MCF 10A (cell line): ENCODE data around the gene BRAT1. TPM values are rescaled to one million over a fixed set of nuclear protein-coding genes. Genes with fewer than 3 reads are reported as not detected.

Experiments used
- BruUV-seq: library from RNA; stranded (reverse); fragments of 400-500 nt; replicated peaks from 2 replicates; lab custom pipeline; 2021; lab: Mats Ljungman, UMichigan
- CTCF ChIA-PET: fragments of 300-600 bp; sonication (Branson Sonifier 250); formaldehyde crosslinking; extraction: SDS; loops from one replicate; lab custom pipeline; 2021; ENCODE audit warnings: antibody characterized with exemption, inconsistent platforms; lab: Yijun Ruan, JAX
- POLR2A ChIA-PET: fragments of 300-600, 350-650 bp; sonication (Branson Sonifier 250); formaldehyde crosslinking; extraction: SDS; loops from one replicate; lab custom pipeline; 2020; ENCODE audit warnings: antibody characterized with exemption, inconsistent platforms; lab: Yijun Ruan, JAX
- DNase-seq: peaks from one replicate; pipeline ENCODE4 v3.0.0-alpha.2; 2018; ENCODE audit not compliant: unreplicated experiment
- H3K27ac Mint-ChIP-seq: one replicate; pipeline ENCODE4 v1.8.0; 2022; ENCODE audit warnings: mild to moderate bottlenecking, low read depth, mixed read lengths; ENCODE audit not compliant: unreplicated experiment
- H3K27me3 Mint-ChIP-seq: one replicate; pipeline ENCODE4 v1.8.0; 2022; ENCODE audit warnings: mixed read lengths; ENCODE audit not compliant: insufficient read depth, unreplicated experiment
- H3K36me3 Mint-ChIP-seq: one replicate; pipeline ENCODE4 v1.8.0; 2022; ENCODE audit warnings: mild to moderate bottlenecking, moderate library complexity, mixed read lengths; ENCODE audit not compliant: insufficient read depth, unreplicated experiment
- H3K4me1 Mint-ChIP-seq: one replicate; pipeline ENCODE4 v1.8.0; 2022; ENCODE audit warnings: mixed read lengths; ENCODE audit not compliant: insufficient read depth, unreplicated experiment
- H3K4me3 Mint-ChIP-seq: one replicate; pipeline ENCODE4 v1.8.0; 2022; ENCODE audit warnings: mild to moderate bottlenecking, moderate library complexity, mixed read lengths; ENCODE audit not compliant: unreplicated experiment
- H3K9me3 Mint-ChIP-seq: one replicate; pipeline ENCODE4 v1.8.0; 2022; ENCODE audit warnings: mixed read lengths; ENCODE audit not compliant: unreplicated experiment
- CTCF ChIP-seq: fragments of 200-600 bp; IDR thresholded peaks from one replicate; pipeline ENCODE4 v1.8.0; 2022; ENCODE audit warnings: antibody characterized with exemption, mild to moderate bottlenecking; ENCODE audit not compliant: unreplicated experiment
- intact Hi-C: fragments of 100-400 bp; cut with micrococcal nuclease; formaldehyde crosslinking; loops from 2 replicates; pipeline ENCODE4 v1.14.1; 2022
- total RNA-seq: library from RNA; stranded (reverse); gene quantifications from 2 replicates; pipeline ENCODE4 v1.2.3, GENCODE V29; 2022

Gene BRAT1
- total RNA-seq, 1 experiment from 2014 or later: 18.0 TPM

- Mint-ChIP-seq H3K4me3 (no peak overlapping the region), H3K36me3 (peaks cover 45% of the 10 kb centered on the region), H3K27me3 (no peaks in the 10 kb centered on the region), H3K4me1 (no peaks in the 10 kb centered on the region), H3K9me3 (no peaks in the 10 kb centered on the region), H3K27ac (no peak overlapping the region)
- no peak for TF ChIP-seq CTCF
- no peak for DNase-seq
- BruUV-seq: no TSS peak
- ChIA-PET POLR2A (no interaction called here), CTCF (no interaction called here)
- intact Hi-C loops: no loop called here
These were observed 21.6 kb upstream of the BRAT1 start for GRCh38 chr7:2576742-2577491.

DNA sequence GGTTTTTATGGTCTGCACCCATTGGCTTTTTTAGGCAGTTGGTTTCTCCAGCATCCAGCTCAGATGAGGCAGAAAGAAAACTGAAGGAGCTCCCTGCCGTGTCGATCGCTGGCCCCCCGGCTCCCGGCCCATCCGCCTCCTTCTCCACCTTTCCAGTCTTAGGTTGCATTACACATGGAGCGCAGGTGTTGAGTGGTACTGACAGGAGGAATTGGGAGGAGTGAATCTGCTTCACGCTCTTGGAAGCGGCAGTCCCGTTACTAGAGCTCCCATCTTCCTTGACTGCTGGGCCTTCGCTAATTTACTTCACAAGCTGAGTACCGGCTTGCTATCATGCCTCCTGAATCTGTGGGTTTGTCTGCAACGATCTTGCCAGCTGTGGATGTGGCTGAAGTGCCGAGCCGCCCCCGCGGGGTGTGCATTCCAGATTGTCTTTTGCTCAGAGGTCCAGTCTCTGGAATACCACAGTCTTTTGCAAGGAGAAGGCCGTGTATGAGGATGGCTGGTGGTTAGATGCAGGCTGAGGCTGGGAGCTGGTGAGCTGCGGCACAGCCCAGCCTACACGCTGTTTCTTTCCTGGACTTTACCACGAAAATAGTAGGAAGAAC lies 20.5 kb upstream of the BRAT1 start:
- BruUV-seq: no TSS peak
- Mint-ChIP-seq H3K27me3 (no peaks in the 10 kb centered on the region), H3K4me1 (no peaks in the 10 kb centered on the region), H3K4me3 (no peak overlapping the region), H3K27ac (no peak overlapping the region), H3K9me3 (no peaks in the 10 kb centered on the region), H3K36me3 (peaks cover 45% of the 10 kb centered on the region)
- TF ChIP-seq CTCF: no peak
- CTCF ChIA-PET: no interaction called here
- no peak for DNase-seq
- POLR2A ChIA-PET: no interaction called here
- intact Hi-C loops: no loop called here

DNA sequence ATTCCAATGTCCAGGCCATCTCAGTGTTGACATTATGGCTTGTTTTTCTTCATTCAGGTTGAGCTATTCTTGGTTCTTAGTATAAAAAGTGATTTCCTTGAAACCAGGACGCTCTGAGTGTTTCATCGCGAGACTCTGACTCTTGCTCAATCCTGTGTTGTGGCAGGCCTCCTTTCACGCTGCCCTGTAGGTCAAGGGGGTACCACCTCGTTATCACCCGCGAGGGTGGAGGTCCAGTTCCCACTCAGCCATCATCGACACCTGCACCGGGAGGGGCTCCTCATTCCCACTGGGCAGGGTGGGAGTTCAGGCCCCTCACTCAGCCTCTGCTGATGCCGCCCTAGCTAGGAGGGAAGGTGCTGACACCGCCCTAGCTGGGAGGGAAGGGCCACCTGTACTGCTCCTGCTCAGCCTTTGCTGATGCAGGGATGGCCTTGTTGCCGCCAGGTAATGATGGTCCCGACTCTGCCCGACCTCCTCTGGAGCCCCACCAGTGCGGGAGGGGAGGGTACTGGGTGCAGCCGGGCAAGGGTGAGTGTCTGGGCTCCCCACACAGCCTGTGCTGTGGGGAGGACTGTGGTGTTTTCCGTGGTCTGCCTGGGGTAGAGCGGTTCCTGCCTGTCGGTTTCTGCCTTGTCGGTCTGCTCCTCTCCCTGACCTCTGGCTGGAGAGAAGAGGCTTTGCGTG lies 19.9 kb upstream of the BRAT1 start:
- no peaks in the 10 kb centered on the region for H3K9me3 Mint-ChIP-seq
- CTCF ChIA-PET: interaction anchor here (0.7 kb wide), 1 partner anchor 94 kb away, joined by 3 read pairs; no protein-coding TSS in a partner anchor
- no peak for DNase-seq
- H3K27ac Mint-ChIP-seq: no peak overlapping the region
- H3K4me1 Mint-ChIP-seq: no peaks in the 10 kb centered on the region
- no peak for TF ChIP-seq CTCF
- POLR2A ChIA-PET: no interaction called here
- no peak overlapping the region for H3K4me3 Mint-ChIP-seq
- no peaks in the 10 kb centered on the region for H3K27me3 Mint-ChIP-seq
- no TSS peak for BruUV-seq
- intact Hi-C loops: no loop called here
- peaks cover 45% of the 10 kb centered on the region for H3K36me3 Mint-ChIP-seq

DNA sequence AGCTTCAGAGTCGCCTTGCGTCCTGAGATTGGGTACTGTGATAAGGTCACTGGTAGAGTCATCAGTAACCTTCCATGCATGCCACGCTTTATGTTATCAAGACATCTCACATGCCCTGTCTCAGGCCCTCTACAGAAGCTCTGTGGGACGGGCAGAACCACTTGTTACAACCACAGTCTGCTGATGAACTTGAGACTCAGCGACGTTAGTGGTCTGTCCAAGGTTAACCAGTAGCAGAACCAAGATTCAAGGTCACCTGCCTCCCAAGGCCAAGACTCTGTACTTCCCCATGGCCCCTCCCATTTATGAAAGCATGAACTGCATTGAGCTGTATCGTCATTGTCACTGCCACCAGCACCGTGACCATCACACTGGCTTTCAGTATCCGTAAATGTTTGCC lies 18.4 kb upstream of the BRAT1 start:
- no peak for DNase-seq
- POLR2A ChIA-PET: no interaction called here
- H3K36me3 Mint-ChIP-seq: peaks cover 35% of the 10 kb centered on the region
- H3K27ac Mint-ChIP-seq: no peak overlapping the region
- no peaks in the 10 kb centered on the region for H3K27me3 Mint-ChIP-seq
- no peak for TF ChIP-seq CTCF
- intact Hi-C loops: no loop called here
- CTCF ChIA-PET: no interaction called here
- no peaks in the 10 kb centered on the region for H3K9me3 Mint-ChIP-seq
- H3K4me1 Mint-ChIP-seq: no peaks in the 10 kb centered on the region
- BruUV-seq: no TSS peak
- H3K4me3 Mint-ChIP-seq: no peak overlapping the region
